ENCODE measurements around the gene EDEM1. TPM values are rescaled to one million over a fixed set of nuclear protein-coding genes. Genes with fewer than 3 reads are reported as not detected.
A peak's percentile ranks its signal among the peaks of the same experiment; 100 is the strongest.
"Not testable (repeated sequence)": the region's sequence is repeated elsewhere in the genome, so short reads cannot be mapped to it uniquely, and the experiment has no call there.

EDEM1 gene
- total and polyA plus RNA-seq, 3 donors from 2014 or later: 28.6 to 33.5 (median 30.3) TPM

- WGBS, 2 donors: 90% methylated on average over 2 of the region's 2 CpGs
- TF ChIP-seq POLR2A (IDR thresholded peaks at IDR 0.05): no peak
- no peak for TF ChIP-seq CTCF (IDR thresholded peaks at IDR 0.05)
- Histone ChIP-seq H3K4me3 (no peak overlapping the region), H3K27me3 (no peaks in the 10 kb centered on the region), H3K27ac (no peak overlapping the region), H3K36me3 (ENCODE audit: low read depth, missing control alignments) (no peaks in the 10 kb centered on the region), H3K4me1 (peaks cover 6% of the 10 kb centered on the region), H3K9me3 (no peaks in the 10 kb centered on the region)
- intact Hi-C loops (cut with DNase I; ENCODE audit: low total_unique reads): no loop called here
- no peak for DNase-seq
Observed at GRCh38 chr3:5181469-5182141, 5.9 kb upstream of the EDEM1 start.

GRCh38 chr3:5183714-5184113 lies 3.8 kb upstream of the EDEM1 start:
- H3K4me3 ChIP-seq; DNase-seq; H3K4me1 ChIP-seq; intact Hi-C loops (cut with DNase I; ENCODE audit: low total_unique reads); H3K36me3 ChIP-seq (ENCODE audit: low read depth, missing control alignments); H3K27me3 ChIP-seq; H3K9me3 ChIP-seq; H3K27ac ChIP-seq: not testable (repeated sequence)
- WGBS, 2 donors: 80% methylated on average over 12 of the region's 12 CpGs

- Histone ChIP-seq H3K36me3 (ENCODE audit: low read depth, missing control alignments) (no peaks in the 10 kb centered on the region), H3K27ac (no peak overlapping the region), H3K27me3 (no peaks in the 10 kb centered on the region), H3K4me3 (no peak overlapping the region), H3K9me3 (no peaks in the 10 kb centered on the region), H3K4me1 (peaks cover 10% of the 10 kb centered on the region)
- intact Hi-C loops (cut with DNase I; ENCODE audit: low total_unique reads): no loop called here
- WGBS, 2 donors: 66 to 85% methylated on average over 6 of the region's 6 CpGs
- TF ChIP-seq POLR2A (IDR thresholded peaks at IDR 0.05): no peak
- DNase-seq: no peak
Observed at GRCh38 chr3:5184499-5184898, 3.0 kb upstream of the EDEM1 start.

GRCh38 chr3:5185093-5185673 lies 2.3 kb upstream of the EDEM1 start:
- intact Hi-C loops (cut with DNase I; ENCODE audit: low total_unique reads): no loop called here
- Histone ChIP-seq H3K9me3 (no peaks in the 10 kb centered on the region), H3K27me3 (no peaks in the 10 kb centered on the region), H3K36me3 (ENCODE audit: low read depth, missing control alignments) (no peaks in the 10 kb centered on the region), H3K4me3 (no peak overlapping the region), H3K4me1 (peaks cover 10% of the 10 kb centered on the region), H3K27ac (no peak overlapping the region)
- no peak for DNase-seq
- TF ChIP-seq CTCF (IDR thresholded peaks at IDR 0.05): no peak
- TF ChIP-seq POLR2A (IDR thresholded peaks at IDR 0.05): no peak
- 78 to 80% methylated on average over 5 of the region's 5 CpGs for WGBS, 2 donors

GRCh38 chr3:5186089-5186857 lies 1.2 kb upstream of the EDEM1 start:
- no peak for TF ChIP-seq CTCF (IDR thresholded peaks at IDR 0.05)
- no peak for TF ChIP-seq POLR2A (IDR thresholded peaks at IDR 0.05)
- intact Hi-C loops (cut with DNase I; ENCODE audit: low total_unique reads): no loop called here
- Histone ChIP-seq H3K36me3 (ENCODE audit: low read depth, missing control alignments) (no peaks in the 10 kb centered on the region), H3K4me3 (peak overlapping the region; percentile 95 to 99), H3K27ac (peak overlapping the region in 1 of 2 donors; percentile 96), H3K9me3 (no peaks in the 10 kb centered on the region), H3K4me1 (peaks cover 10% of the 10 kb centered on the region), H3K27me3 (no peaks in the 10 kb centered on the region)
- no peak for DNase-seq
- WGBS, 2 donors: 48 to 54% methylated on average over 6 of the region's 6 CpGs

Data from testis (tissue), 3 donors.